Measurements from ENCODE around the gene RFX1. TPM values are rescaled to one million over a fixed set of nuclear protein-coding genes. Genes with fewer than 3 reads are reported as not detected.
A peak's percentile ranks its signal among the peaks of the same experiment; 100 is the strongest.

The RFX1 gene
- total RNA-seq, 4 donors from 2014 or later = 2.0 to 5.9 (median 3.9) TPM

GRCh38 chr19:13955662-13956364, 50.3 kb downstream of the RFX1 start:
- Histone ChIP-seq H3K4me1 (peaks cover 0 to 27% (median 13%) of the 10 kb centered on the region in 3 donors), H3K27ac (no peak overlapping the region), H3K9me3 (no peaks in the 10 kb centered on the region), H3K4me3 (no peak overlapping the region), H3K36me3 (peaks cover 0 to 68% of the 10 kb centered on the region in 2 donors), H3K27me3 (no peaks in the 10 kb centered on the region)
- ATAC-seq = no peak
- 100% methylated on average over 1 of the region's 42 CpGs for WGBS, 2 donors (ENCODE audit: low coverage in 1 of 2)
- TF ChIP-seq POLR2AphosphoS5 (IDR thresholded peaks at IDR 0.05) (no peak), CTCF (IDR thresholded peaks at IDR 0.05) (no peak), POLR2A (IDR thresholded peaks at IDR 0.05) (no peak), EP300 (IDR thresholded peaks at IDR 0.05) (no peak)

- no peak for ATAC-seq
- H3K9me3 ChIP-seq = no peaks in the 10 kb centered on the region
- peaks cover 0 to 27% (median 13%) of the 10 kb centered on the region in 3 donors for H3K4me1 ChIP-seq
- no peak overlapping the region for H3K4me3 ChIP-seq
- H3K27me3 ChIP-seq = no peaks in the 10 kb centered on the region
- TF ChIP-seq CTCF (IDR thresholded peaks at IDR 0.05) = no peak
- no peak for TF ChIP-seq POLR2AphosphoS5 (IDR thresholded peaks at IDR 0.05)
- no peak for TF ChIP-seq POLR2A (IDR thresholded peaks at IDR 0.05)
- no peak for TF ChIP-seq EP300 (IDR thresholded peaks at IDR 0.05)
- WGBS, 2 donors (ENCODE audit: low coverage in 1 of 2) = 40 to 94% methylated on average over 1 to 5 of the region's 15 CpGs
- H3K36me3 ChIP-seq = peaks cover 0 to 52% of the 10 kb centered on the region in 2 donors
- no peak overlapping the region for H3K27ac ChIP-seq
Measured at GRCh38 chr19:13954185-13954584, 51.9 kb downstream of the RFX1 start.

- no peak for ATAC-seq
- no peaks in the 10 kb centered on the region for H3K9me3 ChIP-seq
Measured at GRCh38 chr19:13952931-13953531, 53.1 kb downstream of the RFX1 start.

GRCh38 chr19:13952154-13952930, 53.8 kb downstream of the RFX1 start, which contains the start of gene DCAF15:
TSS of gene DCAF15 (plus strand) at chr19:13952509. CDS start at chr19:13952513, 4 bp downstream.
- no peak for TF ChIP-seq EP300 (IDR thresholded peaks at IDR 0.05)
- TF ChIP-seq POLR2A (IDR thresholded peaks at IDR 0.05) = no peak
- peak; percentile 60 for TF ChIP-seq POLR2AphosphoS5 (IDR thresholded peaks at IDR 0.05)
- no peak for TF ChIP-seq CTCF (IDR thresholded peaks at IDR 0.05)
- H3K4me3 ChIP-seq = peak within 1 kb of the TSS; percentile 54 to 95
- H3K27me3 ChIP-seq = no peaks in the 10 kb centered on the region
- 0 to 1% methylated on average over 16 to 29 of the region's 65 CpGs for WGBS, 2 donors (ENCODE audit: low coverage in 1 of 2)
- H3K27ac ChIP-seq = peak within 1 kb of the TSS; percentile 11 to 92 (median 84)
- ATAC-seq = peak; percentile 100
- H3K4me1 ChIP-seq = peaks cover 0 to 27% (median 13%) of the 10 kb centered on the region in 3 donors
- peaks cover 0 to 34% of the 10 kb centered on the region in 2 donors for H3K36me3 ChIP-seq
- no peaks in the 10 kb centered on the region for H3K9me3 ChIP-seq

More at GRCh38 chr19:13952931-13953531, 53.1 kb downstream of the RFX1 start:
- no peak for TF ChIP-seq POLR2A (IDR thresholded peaks at IDR 0.05)
- TF ChIP-seq EP300 (IDR thresholded peaks at IDR 0.05) = no peak
- peaks cover 0 to 41% of the 10 kb centered on the region in 2 donors for H3K36me3 ChIP-seq
- WGBS, 2 donors (ENCODE audit: low coverage in 1 of 2) = 0% methylated on average over 1 to 6 of the region's 13 CpGs
- peaks cover 0 to 27% (median 13%) of the 10 kb centered on the region in 3 donors for H3K4me1 ChIP-seq
- peak overlapping the region in 3 of 4 donors; percentile 84 to 92 (median 84) for H3K27ac ChIP-seq
- no peaks in the 10 kb centered on the region for H3K27me3 ChIP-seq
- peak overlapping the region; percentile 54 to 95 for H3K4me3 ChIP-seq

- peaks cover 0 to 27% (median 13%) of the 10 kb centered on the region in 3 donors for H3K4me1 ChIP-seq
- H3K4me3 ChIP-seq = peak overlapping the region; percentile 19 to 95
- no peaks in the 10 kb centered on the region for H3K27me3 ChIP-seq
- no peak for TF ChIP-seq POLR2AphosphoS5 (IDR thresholded peaks at IDR 0.05)
- no peak for TF ChIP-seq CTCF (IDR thresholded peaks at IDR 0.05)
- TF ChIP-seq EP300 (IDR thresholded peaks at IDR 0.05) = no peak
- no peak for TF ChIP-seq POLR2A (IDR thresholded peaks at IDR 0.05)
- WGBS, 2 donors (ENCODE audit: low coverage in 1 of 2) = 20 to 23% methylated on average over 10 to 12 of the region's 20 CpGs
- peak overlapping the region in 3 of 4 donors; percentile 15 to 45 (median 22) for H3K27ac ChIP-seq
- ATAC-seq = no peak
- peaks cover 0 to 28% of the 10 kb centered on the region in 2 donors for H3K36me3 ChIP-seq
- H3K9me3 ChIP-seq = no peaks in the 10 kb centered on the region
Measured at GRCh38 chr19:13951799-13952153, 54.3 kb downstream of the RFX1 start.
